Measurements from ENCODE around the gene RTP4.

Gene RTP4

GRCh38 chr3:187321766-187322165 lies 46.4 kb upstream of the RTP4 start:
- no peaks in the 10 kb centered on the region for H3K79me2 ChIP-seq (ENCODE audit: insufficient read depth, low read length)
- peaks cover 5% of the 10 kb centered on the region for H3K4me1 ChIP-seq (ENCODE audit: insufficient read depth, low read length, severe bottlenecking)
- no peak for TF ChIP-seq EZH2 (IDR thresholded peaks at IDR 0.05; ENCODE audit: borderline replicate concordance, low read length)
- TF ChIP-seq CTCF (IDR thresholded peaks at IDR 0.05; ENCODE audit: low read length) = no peak
- H3K4me3 ChIP-seq (ENCODE audit: low read depth, low read length, poor library complexity, severe bottlenecking) = no peak overlapping the region
- no peaks in the 10 kb centered on the region for H3K9me3 ChIP-seq (ENCODE audit: low read length)
- no peak overlapping the region for H3K9ac ChIP-seq (ENCODE audit: low read length)
- no peaks in the 10 kb centered on the region for H3F3A ChIP-seq (ENCODE audit: insufficient read depth, low read length)
- no peak overlapping the region for H3K27ac ChIP-seq (ENCODE audit: low read depth, low read length, poor library complexity, severe bottlenecking)
- no peaks in the 10 kb centered on the region for H3K9me2 ChIP-seq (ENCODE audit: low read depth, low read length)
- H3K27me3 ChIP-seq (ENCODE audit: insufficient read depth, low read length) = 0 out of 2 replicates have a peak, but pooled peaks cover 3% of the 10 kb centered on the region
- no peak overlapping the region for H2AFZ ChIP-seq (ENCODE audit: low read length)
- H3K36me3 ChIP-seq (ENCODE audit: insufficient read depth, low read length) = no peaks in the 10 kb centered on the region
- no peak overlapping the region for H3K4me2 ChIP-seq (ENCODE audit: low read length)
- no peaks in the 10 kb centered on the region for H4K20me1 ChIP-seq (ENCODE audit: insufficient read depth, low read length)

DNA sequence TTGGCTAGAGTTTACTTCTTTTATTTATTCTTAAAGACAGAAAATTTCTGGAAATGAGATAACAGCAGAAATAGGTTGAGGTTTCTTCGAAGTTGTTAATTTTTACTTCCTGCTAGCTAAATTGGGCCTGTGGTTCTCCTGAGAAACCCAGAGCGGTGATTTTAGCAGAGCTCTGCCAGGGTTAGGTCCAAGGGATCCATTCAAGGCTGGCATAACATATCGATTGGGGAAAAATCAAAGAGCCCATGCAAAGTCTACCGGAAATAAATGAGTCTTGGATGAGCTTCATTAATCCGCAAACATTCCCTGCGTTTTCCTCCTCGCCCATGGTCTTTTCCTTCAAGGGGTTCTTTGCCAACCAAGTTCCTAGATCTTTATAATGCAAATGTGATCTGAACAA lies 45.9 kb upstream of the RTP4 start:
- Histone ChIP-seq H3K4me3 (ENCODE audit: low read depth, low read length, poor library complexity, severe bottlenecking) (no peak overlapping the region), H3K9me2 (ENCODE audit: low read depth, low read length) (no peaks in the 10 kb centered on the region), H3K4me1 (ENCODE audit: insufficient read depth, low read length, severe bottlenecking) (peaks cover 5% of the 10 kb centered on the region), H3K9ac (ENCODE audit: low read length) (no peak overlapping the region), H4K20me1 (ENCODE audit: insufficient read depth, low read length) (no peaks in the 10 kb centered on the region), H3K27ac (ENCODE audit: low read depth, low read length, poor library complexity, severe bottlenecking) (no peak overlapping the region), H3K9me3 (ENCODE audit: low read length) (no peaks in the 10 kb centered on the region), H3K4me2 (ENCODE audit: low read length) (no peak overlapping the region), H3K36me3 (ENCODE audit: insufficient read depth, low read length) (no peaks in the 10 kb centered on the region), H3K79me2 (ENCODE audit: insufficient read depth, low read length) (no peaks in the 10 kb centered on the region), H3F3A (ENCODE audit: insufficient read depth, low read length) (no peaks in the 10 kb centered on the region), H2AFZ (ENCODE audit: low read length) (no peak overlapping the region), H3K27me3 (ENCODE audit: insufficient read depth, low read length) (peaks cover 3% of the 10 kb centered on the region; the same call in 1 of the 2 replicates)
- TF ChIP-seq EZH2 (IDR thresholded peaks at IDR 0.05; ENCODE audit: borderline replicate concordance, low read length) (no peak), CTCF (IDR thresholded peaks at IDR 0.05; ENCODE audit: low read length) (no peak)

DNA sequence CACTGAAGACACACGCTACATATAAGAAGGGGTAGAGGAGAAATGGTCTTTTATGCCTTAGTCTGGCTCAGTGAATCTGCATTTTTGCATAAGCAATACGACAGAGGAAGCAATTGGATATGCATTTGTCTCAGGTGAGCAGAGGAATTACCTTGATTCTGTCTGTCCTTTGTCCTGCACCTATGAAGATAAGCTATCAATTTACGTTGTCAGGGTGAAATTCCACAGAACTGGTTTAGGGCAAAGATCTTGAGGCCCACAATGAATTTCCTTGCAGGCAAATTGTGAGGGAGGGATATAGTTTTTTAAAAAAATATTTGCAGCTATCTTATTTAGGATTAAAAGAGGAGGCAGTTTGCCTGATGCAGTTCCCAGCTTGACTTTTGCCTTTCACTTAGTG lies 45.1 kb upstream of the RTP4 start:
- Histone ChIP-seq H3K79me2 (ENCODE audit: insufficient read depth, low read length) (no peaks in the 10 kb centered on the region), H3K4me1 (ENCODE audit: insufficient read depth, low read length, severe bottlenecking) (peaks cover 5% of the 10 kb centered on the region), H3K4me2 (ENCODE audit: low read length) (no peak overlapping the region), H3K9me2 (ENCODE audit: low read depth, low read length) (no peaks in the 10 kb centered on the region), H3K9me3 (ENCODE audit: low read length) (no peaks in the 10 kb centered on the region), H3K27me3 (ENCODE audit: insufficient read depth, low read length) (peaks cover 3% of the 10 kb centered on the region; the same call in 1 of the 2 replicates), H3K27ac (ENCODE audit: low read depth, low read length, poor library complexity, severe bottlenecking) (no peak overlapping the region), H3K4me3 (ENCODE audit: low read depth, low read length, poor library complexity, severe bottlenecking) (no peak overlapping the region), H3F3A (ENCODE audit: insufficient read depth, low read length) (no peaks in the 10 kb centered on the region), H2AFZ (ENCODE audit: low read length) (no peak overlapping the region), H3K9ac (ENCODE audit: low read length) (no peak overlapping the region), H4K20me1 (ENCODE audit: insufficient read depth, low read length) (no peaks in the 10 kb centered on the region), H3K36me3 (ENCODE audit: insufficient read depth, low read length) (no peaks in the 10 kb centered on the region)
- TF ChIP-seq EZH2 (IDR thresholded peaks at IDR 0.05; ENCODE audit: borderline replicate concordance, low read length) = no peak
- TF ChIP-seq CTCF (IDR thresholded peaks at IDR 0.05; ENCODE audit: low read length) = no peak
